RWPE1 (cell line): ENCODE data around the gene TRPC4AP.

Experiments used
- CTCF ChIA-PET: fragments of 350-600 bp; sonication (Branson Sonifier 250); formaldehyde crosslinking; extraction: SDS; loops from one replicate; lab custom pipeline; 2021; lab: Yijun Ruan, JAX
- POLR2A ChIA-PET: fragments of 400-600 bp; formaldehyde crosslinking; extraction: SDS; loops from one replicate; lab custom pipeline; 2020; ENCODE audit warnings: antibody characterized with exemption; ENCODE audit not compliant: low non-redundant PET; lab: Yijun Ruan, JAX
- DNase-seq: peaks from one replicate; pipeline ENCODE4 v3.0.0; 2012; ENCODE audit warnings: low spot score
- H3K27ac ChIP-seq: fragments of 450-650 bp; 2 replicates; pipeline ENCODE4 v1.5.1; 2017
- CTCF ChIP-seq: fragments of 450-650 bp; conservative IDR thresholded peaks from 2 replicates; pipeline ENCODE4 v1.5.1; 2017; ENCODE audit warnings: low read depth, mild to moderate bottlenecking

Gene TRPC4AP

GRCh38 chr20:35063168-35063567, 29.4 kb downstream of the TRPC4AP start:
- no peak for TF ChIP-seq CTCF
- no peak overlapping the region for H3K27ac ChIP-seq
- ChIA-PET POLR2A (no interaction called here), CTCF (interaction anchor here (0.6 kb wide), 2 partner anchors 107 to 451 kb away, joined by 3 read pairs; partner anchors contain the start of gene MYH7B)
- no peak for DNase-seq

DNA sequence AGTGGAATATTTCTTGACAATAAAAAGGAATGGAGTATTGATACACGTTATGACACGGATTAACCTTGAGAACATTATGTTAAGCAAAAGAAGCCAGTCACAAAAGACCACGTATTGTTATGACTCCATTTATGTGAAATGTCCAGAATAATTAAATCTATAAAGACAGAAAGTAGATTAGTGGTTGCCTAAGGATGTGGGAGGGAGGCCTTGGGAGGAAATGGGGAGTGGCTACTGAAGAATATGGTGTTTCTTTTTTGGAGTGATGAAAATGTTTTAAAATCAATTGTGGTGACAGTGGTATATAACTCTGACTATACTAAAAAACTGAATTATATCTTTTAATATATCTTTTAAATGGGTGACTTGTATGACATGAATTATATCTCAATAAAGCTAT, 30.1 kb downstream of the TRPC4AP start:
- no peak overlapping the region for H3K27ac ChIP-seq
- POLR2A ChIA-PET = no interaction called here
- CTCF ChIA-PET = no interaction called here
- no peak for DNase-seq
- TF ChIP-seq CTCF = no peak

DNA sequence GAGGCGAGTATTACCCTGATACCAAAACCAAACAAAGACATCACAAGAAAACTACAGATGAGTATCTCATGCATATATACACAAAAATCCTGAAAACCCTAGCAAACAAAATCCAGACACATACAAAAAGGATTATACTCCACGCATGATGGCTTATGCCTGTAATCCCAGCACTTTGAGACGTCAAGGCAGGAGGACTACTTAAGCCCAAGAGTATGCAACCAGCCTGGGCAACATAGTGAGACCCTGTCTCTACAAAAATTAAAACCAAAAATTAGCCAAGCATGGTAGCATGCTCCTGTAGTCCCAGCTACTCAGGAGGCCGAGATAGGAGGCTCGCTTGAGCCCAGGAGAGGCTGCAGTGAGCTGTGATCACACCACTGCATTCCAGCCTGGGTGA, 32.4 kb downstream of the TRPC4AP start:
- no peak for DNase-seq
- no peak overlapping the region for H3K27ac ChIP-seq
- TF ChIP-seq CTCF = no peak
- ChIA-PET POLR2A (no interaction called here), CTCF (no interaction called here)

DNA sequence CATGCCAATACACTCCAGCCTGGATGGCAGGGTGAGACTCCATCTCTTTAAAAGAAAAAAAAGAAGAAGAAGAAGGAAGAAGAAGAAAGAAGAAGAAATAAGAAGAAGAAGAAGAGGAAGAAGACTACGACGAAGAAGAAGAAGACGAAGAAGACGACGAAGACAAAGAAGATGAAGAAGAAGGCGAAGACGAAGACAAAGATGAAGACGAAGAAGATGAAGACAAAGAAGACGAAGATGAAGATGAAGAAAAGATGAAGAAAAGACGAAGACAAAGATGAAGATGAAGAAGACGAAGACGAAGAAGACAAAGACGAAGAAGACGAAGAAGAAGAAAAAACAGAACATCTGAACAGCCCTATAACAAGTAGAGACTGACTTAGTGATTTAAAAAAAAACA, 33.0 kb downstream of the TRPC4AP start:
- CTCF ChIA-PET = interaction anchor here (0.7 kb wide), 2 partner anchors 216 to 669 kb away, joined by 3 to 4 read pairs; no protein-coding TSS in a partner anchor
- POLR2A ChIA-PET = no interaction called here
- DNase-seq = no peak
- no peak overlapping the region for H3K27ac ChIP-seq
- no peak for TF ChIP-seq CTCF

- ChIA-PET POLR2A (no interaction called here), CTCF (interaction anchor here (0.6 to 0.7 kb wide), 3 partner anchors 46 to 668 kb away, joined by 3 to 4 read pairs (median 3); no protein-coding TSS in a partner anchor)
- no peak overlapping the region for H3K27ac ChIP-seq
- no peak for TF ChIP-seq CTCF
- DNase-seq = no peak
Measured at GRCh38 chr20:35059110-35059509, 33.5 kb downstream of the TRPC4AP start.

GRCh38 chr20:35055445-35056276, 36.9 kb downstream of the TRPC4AP start:
- no peak for TF ChIP-seq CTCF
- no peak for DNase-seq
- ChIA-PET POLR2A (no interaction called here), CTCF (interaction anchor here (0.6 kb wide), 1 partner anchor 83 kb away, joined by 3 read pairs; no protein-coding TSS in a partner anchor)
- no peak overlapping the region for H3K27ac ChIP-seq
